ENCODE results near the gene SUGCT.

Gene SUGCT

DNA sequence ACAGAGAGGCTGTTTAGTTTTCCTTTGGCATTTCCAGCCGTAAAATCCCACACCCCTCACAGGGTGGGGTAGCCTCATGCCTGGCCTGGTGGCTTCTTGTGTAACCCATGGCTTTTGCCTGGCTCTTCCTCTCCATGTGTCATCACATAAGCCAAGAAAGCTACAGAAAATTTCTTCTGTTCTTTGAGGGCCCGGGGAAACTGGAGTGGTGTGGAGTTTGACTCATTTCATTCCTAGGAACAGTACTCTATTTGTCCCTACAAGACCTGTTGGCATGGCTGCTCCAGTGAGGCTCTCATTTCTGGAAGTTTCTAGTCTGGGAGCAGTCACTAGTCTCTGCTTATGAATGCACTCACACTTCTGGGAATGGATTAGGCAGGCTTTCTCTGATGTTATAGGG is 523.9 kb downstream of the SUGCT start:
- DNase-seq (ENCODE audit: low spot score), result no peak

- DNase-seq (ENCODE audit: low spot score), result no peak
Observed at GRCh38 chr7:40659231-40659630, 524.4 kb downstream of the SUGCT start.

GRCh38 chr7:40673285-40673684 is 538.5 kb downstream of the SUGCT start:
- no peak for DNase-seq (ENCODE audit: low spot score)

- no peak for DNase-seq (ENCODE audit: low spot score)
Observed at GRCh38 chr7:40674316-40674715, 539.5 kb downstream of the SUGCT start.

DNA sequence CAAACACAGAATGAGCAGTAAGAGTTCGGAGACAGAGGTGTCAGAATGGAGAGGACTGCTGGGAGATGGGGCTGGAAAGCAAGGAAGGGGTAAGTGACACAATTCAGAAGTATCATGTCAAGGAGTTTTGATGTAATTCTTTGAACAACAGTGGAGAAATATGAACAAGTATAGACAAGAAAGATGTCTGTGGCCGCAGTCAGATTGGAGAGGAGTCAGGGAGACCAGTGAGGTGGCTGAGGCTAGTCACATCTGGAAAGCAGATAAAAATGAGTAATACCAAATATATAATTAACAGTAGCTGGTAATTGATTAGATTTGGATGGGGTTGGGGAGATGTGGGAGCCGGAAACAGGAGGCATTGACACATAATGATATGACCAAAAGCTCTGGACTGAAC is 540.9 kb downstream of the SUGCT start:
- no peak for DNase-seq (ENCODE audit: low spot score)

DNA sequence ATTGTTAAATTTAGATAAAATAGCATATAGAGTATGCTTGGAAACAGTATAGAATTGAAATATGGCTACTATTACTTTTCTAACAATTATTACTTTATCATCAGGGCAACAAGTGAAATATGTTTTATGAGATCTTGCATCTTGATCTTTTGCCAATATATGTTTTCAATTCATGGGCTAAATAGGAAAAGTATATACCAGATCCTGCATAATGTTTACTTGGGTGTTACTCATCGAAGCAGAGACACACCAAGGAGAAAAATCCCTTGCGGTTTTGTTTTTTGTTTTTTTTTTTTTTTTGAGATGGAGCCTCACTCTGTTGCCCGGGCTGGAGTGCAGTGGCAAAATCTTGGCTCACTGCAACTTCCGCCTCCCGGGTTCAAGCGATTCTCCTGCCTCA is 541.4 kb downstream of the SUGCT start:
- no peak for DNase-seq (ENCODE audit: low spot score)

GRCh38 chr7:40680657-40681056 is 545.9 kb downstream of the SUGCT start:
- peak; percentile 12 for DNase-seq (ENCODE audit: low spot score)

DNA sequence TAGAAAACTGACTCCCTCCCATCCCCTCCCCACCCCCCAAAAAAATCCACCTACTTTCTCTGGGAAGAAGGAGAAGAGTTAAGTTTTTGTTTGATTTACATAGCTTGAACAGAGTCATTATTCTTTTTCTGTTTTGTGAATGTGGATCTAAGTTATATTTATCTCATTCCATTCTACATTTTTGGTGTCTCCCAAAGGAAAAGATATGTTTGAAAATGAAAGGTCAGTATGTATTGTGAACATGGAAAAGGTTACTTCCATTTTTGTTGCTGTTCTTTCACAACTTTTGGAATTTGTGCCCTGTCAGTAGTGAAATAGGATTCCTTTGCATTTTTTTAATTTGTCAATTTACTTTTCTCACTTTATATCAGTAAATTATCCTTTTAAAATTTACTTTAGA is 547.9 kb downstream of the SUGCT start:
- no peak for DNase-seq (ENCODE audit: low spot score)

DNA sequence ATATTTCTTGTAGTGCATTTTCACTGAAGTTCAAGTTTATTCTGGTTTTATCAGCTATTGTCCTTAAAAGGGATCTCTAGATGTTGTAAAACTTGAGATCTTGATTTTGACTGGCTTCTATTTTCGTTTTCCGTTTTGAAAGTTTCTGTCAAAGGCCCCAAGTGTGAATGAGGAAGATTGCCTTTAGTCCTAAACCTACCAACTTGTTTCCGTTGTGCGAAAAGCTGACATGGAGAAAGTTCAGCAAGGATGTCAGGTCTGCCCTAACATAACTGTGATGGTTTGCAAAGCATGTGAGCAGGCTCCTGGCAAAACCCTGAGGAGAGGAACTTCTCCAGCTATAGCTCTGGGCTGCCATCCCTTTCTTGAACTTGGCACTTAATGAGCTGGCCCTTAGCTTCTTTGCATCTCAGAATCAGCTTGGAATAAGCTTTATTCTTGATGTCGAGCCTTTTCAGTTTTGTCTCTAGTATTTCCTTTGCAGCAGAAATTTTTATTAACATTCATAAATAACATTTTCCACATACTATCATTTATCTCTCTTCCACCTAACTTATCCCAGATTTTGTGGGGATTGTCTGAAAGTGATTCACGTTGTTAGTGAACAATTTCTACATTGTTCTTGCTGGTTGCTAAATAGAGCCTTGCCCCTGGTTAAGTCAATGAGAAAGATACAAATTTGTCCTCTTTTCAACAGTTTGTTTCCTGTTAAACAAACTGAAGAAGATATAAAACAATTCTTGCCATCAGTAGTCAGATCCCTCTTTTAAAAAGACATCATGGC is 559.4 kb downstream of the SUGCT start:
- no peak for DNase-seq (ENCODE audit: low spot score)

- no peak for DNase-seq (ENCODE audit: low spot score)
Observed at GRCh38 chr7:40694991-40695390, 560.2 kb downstream of the SUGCT start.

GRCh38 chr7:40697653-40698052 is 562.8 kb downstream of the SUGCT start:
- DNase-seq (ENCODE audit: low spot score), result no peak

DNA sequence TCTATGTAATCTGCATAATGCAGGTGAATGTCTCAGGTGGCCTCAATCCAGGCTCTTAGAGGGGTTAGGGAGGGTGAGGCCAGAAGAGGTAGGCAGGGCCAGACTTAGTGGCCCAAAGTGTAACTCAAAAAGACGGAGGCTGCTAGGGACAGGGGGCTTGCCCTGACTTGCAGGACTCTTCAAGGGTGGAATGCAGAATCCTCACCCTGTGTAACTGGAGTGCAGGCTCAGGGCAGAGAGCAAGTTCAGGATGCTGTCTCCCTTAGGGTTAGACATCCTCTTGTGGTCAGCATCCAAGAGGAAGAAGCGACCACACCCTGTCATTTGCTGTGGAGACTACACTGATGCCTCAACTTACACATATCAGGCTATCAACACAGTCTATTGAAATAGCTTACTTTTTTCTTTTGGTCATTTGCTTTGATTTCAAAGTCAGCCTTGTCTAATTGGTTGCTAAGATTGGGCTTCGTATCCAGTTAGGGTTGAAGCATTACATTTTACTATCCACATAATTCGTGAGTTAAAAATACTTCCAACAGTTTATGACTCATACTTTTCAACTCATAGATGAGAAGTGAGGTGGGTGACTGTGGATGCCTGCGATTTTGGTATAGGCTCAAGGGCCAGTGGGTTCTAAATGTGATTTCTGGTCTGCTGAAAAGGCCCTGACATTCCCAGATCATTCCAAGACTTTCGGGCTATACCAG is 563.6 kb downstream of the SUGCT start:
- no peak for DNase-seq (ENCODE audit: low spot score)

DNA sequence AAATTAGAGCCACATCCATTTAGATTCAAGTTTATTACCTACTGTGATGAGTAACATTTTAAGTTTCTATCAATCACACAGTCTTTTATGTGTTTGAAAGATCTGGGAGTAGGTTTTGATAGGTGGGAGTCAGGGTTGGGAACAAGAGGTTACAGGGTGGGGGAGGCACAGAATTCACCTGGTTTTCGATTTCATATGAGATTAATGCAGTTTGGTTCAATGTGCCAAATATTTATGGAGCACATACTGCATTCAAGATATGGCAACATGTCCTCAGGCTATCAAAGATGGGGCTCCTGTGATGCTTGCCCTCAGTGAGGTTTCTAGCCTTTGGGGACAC is 564.1 kb downstream of the SUGCT start:
- no peak for DNase-seq (ENCODE audit: low spot score)

DNA sequence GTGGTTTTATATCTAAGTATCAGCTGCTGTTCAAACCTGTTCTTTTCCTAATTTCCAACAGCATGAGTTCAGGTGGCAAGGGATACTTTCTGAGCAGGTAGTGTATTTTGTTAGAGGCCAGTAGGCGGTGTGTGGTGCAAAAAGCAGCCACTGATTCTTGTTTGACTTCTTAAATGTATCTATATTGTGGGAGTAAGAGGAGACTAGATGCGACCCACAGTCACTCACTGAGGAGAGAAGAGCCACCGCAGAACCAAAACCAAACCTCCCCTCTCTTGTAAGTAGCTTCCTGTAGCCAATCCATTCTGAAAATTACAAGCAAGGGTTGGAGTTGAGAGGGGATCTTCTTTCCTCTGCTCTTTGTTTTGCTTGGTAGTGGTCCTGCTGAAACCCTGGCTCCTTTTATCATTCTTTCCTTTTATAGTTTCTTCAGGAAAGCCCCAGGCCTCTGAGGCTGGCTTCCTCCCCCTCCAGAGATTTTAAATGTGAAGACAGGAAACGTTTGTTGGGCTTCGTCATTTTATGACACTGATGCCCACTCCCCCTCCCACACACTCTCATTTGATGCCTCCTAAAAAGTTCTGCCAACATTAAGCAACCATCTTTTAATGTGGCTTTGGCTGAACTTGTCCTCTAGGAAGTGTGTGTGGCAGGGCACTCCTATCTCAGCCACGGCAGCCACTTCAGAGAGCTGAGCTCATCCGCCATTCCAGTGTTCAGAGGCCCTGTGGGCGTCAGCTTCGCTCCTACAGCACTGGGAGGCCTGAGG is 566.0 kb downstream of the SUGCT start:
- no peak for DNase-seq (ENCODE audit: low spot score)

- DNase-seq (ENCODE audit: low spot score), result no peak
Observed at GRCh38 chr7:40701836-40702551, 567.2 kb downstream of the SUGCT start.

DNA sequence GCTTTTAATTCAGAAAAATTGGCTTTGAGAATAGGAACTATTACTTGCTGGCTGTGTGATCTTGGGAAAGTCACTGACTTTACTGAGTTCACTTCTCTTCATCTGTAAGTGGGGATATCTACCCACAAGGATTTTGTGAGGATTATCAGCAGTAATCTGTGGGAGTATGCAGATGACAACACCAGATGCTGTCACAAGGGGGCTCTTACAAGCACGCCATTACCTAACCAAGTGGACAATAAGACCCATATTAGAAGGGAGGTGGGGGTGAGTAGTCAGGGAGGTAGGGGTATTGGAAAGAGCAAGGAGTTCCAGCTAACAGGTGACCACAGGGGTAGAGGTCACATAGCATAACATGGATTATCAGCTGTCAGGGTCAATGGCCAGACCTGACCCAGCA is 569.4 kb downstream of the SUGCT start:
- DNase-seq (ENCODE audit: low spot score), result no peak

DNA sequence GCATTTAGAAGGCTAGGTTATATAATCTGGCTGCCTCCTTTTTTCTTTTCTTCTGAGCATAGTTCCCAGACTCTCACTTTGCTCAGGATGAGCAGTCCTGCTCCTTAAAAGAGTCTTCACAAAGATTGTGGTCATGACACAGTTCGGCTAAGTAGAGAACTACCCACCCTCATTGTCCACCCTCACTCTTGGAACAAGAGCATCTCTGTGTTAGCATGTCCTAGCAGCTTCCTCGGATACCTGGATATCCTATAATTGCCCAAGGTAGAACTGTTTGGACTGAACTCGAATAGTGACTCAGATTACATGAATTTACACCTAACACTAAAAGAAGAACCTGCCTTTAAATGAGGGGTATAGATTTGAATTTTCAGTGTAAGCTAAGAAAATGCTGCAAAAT is 572.0 kb downstream of the SUGCT start:
- no peak for DNase-seq (ENCODE audit: low spot score)

- DNase-seq (ENCODE audit: low spot score), result no peak
Observed at GRCh38 chr7:40709062-40709964, 574.5 kb downstream of the SUGCT start.

DNA sequence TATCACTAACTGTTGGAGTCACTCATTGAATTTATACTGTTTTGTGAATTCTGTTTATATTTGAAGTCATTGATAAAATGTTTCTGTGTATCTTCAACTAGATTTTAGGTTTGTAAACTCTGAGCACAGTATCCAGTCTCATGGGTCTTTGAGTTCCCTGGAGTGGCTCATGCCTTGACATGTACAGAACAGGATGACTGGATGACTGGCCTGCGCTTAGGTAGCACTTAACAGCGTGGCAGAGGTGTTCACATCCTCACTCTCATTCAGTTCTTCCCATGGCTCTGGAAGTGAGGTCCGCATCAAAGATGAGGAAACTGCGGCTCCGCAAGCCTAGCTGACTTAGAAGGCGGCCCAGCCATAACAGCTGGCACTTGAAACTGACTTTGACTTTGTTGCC is 576.9 kb downstream of the SUGCT start:
- no peak for DNase-seq (ENCODE audit: low spot score)

DNA sequence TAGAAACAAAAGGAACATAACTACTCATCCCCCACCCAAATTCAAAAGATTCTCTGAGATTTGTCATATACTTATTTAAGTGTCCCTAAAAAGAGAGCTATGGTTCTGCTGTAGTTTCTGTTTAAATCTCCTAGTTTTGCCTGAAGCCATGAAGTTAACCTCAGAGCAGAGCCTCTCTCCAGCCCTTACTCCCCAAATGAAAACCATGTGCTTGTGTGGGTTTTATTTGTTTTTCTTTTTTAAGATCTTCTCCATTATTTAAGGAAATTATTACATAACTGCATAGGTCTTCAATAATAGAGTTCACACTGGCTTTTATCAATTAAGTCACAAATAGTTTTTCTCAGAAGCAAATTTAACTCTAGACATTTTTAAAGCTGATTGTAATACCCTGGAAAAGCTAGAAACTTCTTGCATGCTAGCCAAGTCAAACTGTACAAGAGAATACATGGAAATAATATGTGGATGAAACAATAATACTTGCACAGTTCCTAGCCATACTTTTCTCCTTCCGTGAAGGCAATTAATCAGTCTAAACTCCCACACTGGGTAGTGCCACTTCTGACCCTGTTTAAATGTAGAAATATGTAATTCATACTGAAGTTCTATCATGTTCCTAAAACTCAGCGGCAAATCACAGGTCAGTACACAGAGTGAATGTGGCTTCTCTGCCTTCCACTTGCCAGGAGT is 579.7 kb downstream of the SUGCT start:
- no peak for DNase-seq (ENCODE audit: low spot score)
